ENCODE results near the gene PCNA. TPM values are rescaled to one million over a fixed set of nuclear protein-coding genes. Genes with fewer than 3 reads are reported as not detected.
A peak's percentile ranks its signal among the peaks of the same experiment; 100 is the strongest.

The PCNA gene
- total and polyA plus RNA-seq, 2 donors (not counting 1 experiment from before 2014, with no cell fraction given), result 31.7 to 73.4 TPM

GRCh38 chr20:5148581-5148980 lies 28.8 kb upstream of the PCNA start:
- Mint-ChIP-seq H3K9me3 (ENCODE audit: insufficient read depth) (no peaks in the 10 kb centered on the region), H3K27me3 (no peaks in the 10 kb centered on the region), H3K27ac (no peak overlapping the region), H3K4me3 (no peak overlapping the region), H3K4me1 (peaks cover 51% of the 10 kb centered on the region)
- ChIA-PET POLR2A (no interaction called here), CTCF (interaction anchor here (2.6 kb wide), 1 partner anchor 44 kb away, joined by 6 read pairs; no protein-coding TSS in a partner anchor)
- H3K9ac ChIP-seq (ENCODE audit: low read length), result no peak overlapping the region
- TF ChIP-seq EZH2 (IDR thresholded peaks at IDR 0.05; ENCODE audit: borderline replicate concordance, insufficient read depth, low read depth, low read length, poor library complexity, severe bottlenecking), result no peak
- TF ChIP-seq CTCF (IDR thresholded peaks at IDR 0.05), result no peak
- ATAC-seq (ENCODE audit: low read depth), result no peak
- no peaks in the 10 kb centered on the region for H3K9me3 ChIP-seq (ENCODE audit: control extremely low read depth in 1 of 3, control insufficient read depth in 2 of 3, insufficient read depth in 1 of 3, low read length in 2 of 3)
- no peaks in the 10 kb centered on the region for H3K27me3 ChIP-seq (replicated peaks in 1 of 4; ENCODE audit: control extremely low read depth in 1 of 4, control insufficient read depth in 3 of 4, insufficient read depth in 4 of 4, low read length in 3 of 4)
- 98% methylated on average over 4 of the region's 6 CpGs for WGBS (ENCODE audit: insufficient coverage)
- H3K4me2 ChIP-seq (replicated peaks; ENCODE audit: low read depth, low read length, poor library complexity, severe bottlenecking), result no peak overlapping the region
- DNase-seq, result no peak
- peaks cover 98% of the 10 kb centered on the region for H4K20me1 ChIP-seq (ENCODE audit: control insufficient read depth, insufficient read depth, low read length, poor library complexity, severe bottlenecking)
- no peak overlapping the region for H2AFZ ChIP-seq (ENCODE audit: insufficient read depth, low read depth, low read length, poor library complexity, severe bottlenecking)
- intact Hi-C loops (cut with micrococcal nuclease), result no loop called here
- peaks cover 99% of the 10 kb centered on the region for H3K79me2 ChIP-seq (ENCODE audit: control insufficient read depth, insufficient read depth, low read length)
- peaks cover 0 to 10% of the 10 kb centered on the region in 2 experiments for H3K36me3 ChIP-seq (replicated peaks in 1 of 2; ENCODE audit: control extremely low read depth in 1 of 2, control insufficient read depth in 1 of 2, extremely low read depth in 1 of 2, insufficient read depth in 2 of 2, low read length in 1 of 2)
- H3K4me1 ChIP-seq (ENCODE audit: control insufficient read depth in 2 of 2, insufficient read depth in 2 of 2, low read length in 2 of 2), result peaks cover 16 to 29% of the 10 kb centered on the region in 2 donors
- H3K4me3 ChIP-seq (ENCODE audit: control extremely low read depth in 1 of 5, extremely low read depth in 1 of 5, insufficient read depth in 1 of 5, low read depth in 2 of 5, low read length in 4 of 5), result no peak overlapping the region
- H3K27ac ChIP-seq (ENCODE audit: low read length in 2 of 2), result no peak overlapping the region

GRCh38 chr20:5146871-5147592 lies 27.3 kb upstream of the PCNA start:
- no peak overlapping the region for H3K27ac ChIP-seq (ENCODE audit: low read length in 2 of 2)
- H3K79me2 ChIP-seq (ENCODE audit: control insufficient read depth, insufficient read depth, low read length), result peaks cover 88% of the 10 kb centered on the region
- peaks cover 0 to 10% of the 10 kb centered on the region in 2 experiments for H3K36me3 ChIP-seq (replicated peaks in 1 of 2; ENCODE audit: control extremely low read depth in 1 of 2, control insufficient read depth in 1 of 2, extremely low read depth in 1 of 2, insufficient read depth in 2 of 2, low read length in 1 of 2)
- H3K27me3 ChIP-seq (replicated peaks in 1 of 4; ENCODE audit: control extremely low read depth in 1 of 4, control insufficient read depth in 3 of 4, insufficient read depth in 4 of 4, low read length in 3 of 4), result no peaks in the 10 kb centered on the region
- no peaks in the 10 kb centered on the region for H3K9me3 ChIP-seq (ENCODE audit: control extremely low read depth in 1 of 3, control insufficient read depth in 2 of 3, insufficient read depth in 1 of 3, low read length in 2 of 3)
- DNase-seq (no peak), ATAC-seq (ENCODE audit: low read depth) (no peak)
- no peak overlapping the region for H3K4me3 ChIP-seq (ENCODE audit: control extremely low read depth in 1 of 5, extremely low read depth in 1 of 5, insufficient read depth in 1 of 5, low read depth in 2 of 5, low read length in 4 of 5)
- H3K9ac ChIP-seq (ENCODE audit: low read length), result no peak overlapping the region
- ChIA-PET POLR2A (no interaction called here), CTCF (interaction anchor here (2.6 kb wide), 1 partner anchor 46 kb away, joined by 6 read pairs; no protein-coding TSS in a partner anchor)
- H3K27me3 Mint-ChIP-seq, result no peaks in the 10 kb centered on the region
- peaks cover 85% of the 10 kb centered on the region for H4K20me1 ChIP-seq (ENCODE audit: control insufficient read depth, insufficient read depth, low read length, poor library complexity, severe bottlenecking)
- peaks cover 21 to 33% of the 10 kb centered on the region in 2 donors for H3K4me1 ChIP-seq (ENCODE audit: control insufficient read depth in 2 of 2, insufficient read depth in 2 of 2, low read length in 2 of 2)
- H3K4me1 Mint-ChIP-seq, result peaks cover 52% of the 10 kb centered on the region
- intact Hi-C loops (cut with micrococcal nuclease), result no loop called here
- peak overlapping the region; percentile 29 for H3K4me2 ChIP-seq (replicated peaks; ENCODE audit: low read depth, low read length, poor library complexity, severe bottlenecking)
- no peak for TF ChIP-seq CTCF (IDR thresholded peaks at IDR 0.05)
- TF ChIP-seq EZH2 (IDR thresholded peaks at IDR 0.05; ENCODE audit: borderline replicate concordance, insufficient read depth, low read depth, low read length, poor library complexity, severe bottlenecking), result no peak
- peak overlapping the region; percentile 33 for H3K27ac Mint-ChIP-seq
- no CpG with 5 or more reads among the region's 2 CpGs for WGBS (ENCODE audit: insufficient coverage)
- no peak overlapping the region for H3K4me3 Mint-ChIP-seq
- H2AFZ ChIP-seq (ENCODE audit: insufficient read depth, low read depth, low read length, poor library complexity, severe bottlenecking), result no peak overlapping the region
- H3K9me3 Mint-ChIP-seq (ENCODE audit: insufficient read depth), result no peaks in the 10 kb centered on the region

All from B cell (primary cell).